Measurements from ENCODE around the gene NPAS3.

DNA sequence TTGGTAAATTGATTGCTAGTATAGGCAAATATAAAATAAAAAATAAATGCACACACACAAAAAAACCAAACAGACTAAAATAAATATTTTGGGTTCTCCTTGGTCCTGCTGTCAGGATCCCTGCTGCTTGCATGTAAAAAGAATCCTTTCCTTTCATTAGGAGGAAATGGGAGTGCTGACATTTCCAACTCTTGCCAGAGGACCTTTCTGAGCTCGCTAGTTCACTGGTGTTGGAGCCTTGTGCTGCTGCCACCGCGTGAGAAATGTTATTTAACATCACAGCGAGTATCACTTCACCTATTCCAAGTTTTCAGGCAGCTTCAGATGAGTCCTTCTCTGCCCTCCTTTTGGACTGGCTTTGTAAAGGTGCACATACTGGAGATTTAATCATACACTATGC lies 358.9 kb downstream of the NPAS3 start:
- TF ChIP-seq CTCF (conservative IDR thresholded peaks at IDR 0.05; ENCODE audit: low read length) (no peak), EZH2phosphoT487 (IDR thresholded peaks at IDR 0.05; ENCODE audit: borderline replicate concordance, low read depth, low read length) (no peak)
